Measurements from ENCODE around the gene SYT6.

- TF ChIP-seq POLR2AphosphoS5 (IDR thresholded peaks at IDR 0.05), result no peak
- no peak for TF ChIP-seq CTCF (IDR thresholded peaks at IDR 0.05)
These were observed 4.5 kb downstream of the SYT6 start for GRCh38 chr1:114149211-114149610.
